SK-N-MC (cell line): ENCODE results near the gene SNF8.

Experiments used
- DNase-seq: peaks from one replicate; pipeline ENCODE4 v3.0.0-alpha.2; 2011; ENCODE audit warnings: low read depth, low spot score
- H3K27ac ChIP-seq: fragments of 200-600 bp; sonication (generic); 2 replicates; pipeline ENCODE4 v1.5.1; 2016; ENCODE audit warnings: mixed run types
- H3K36me3 ChIP-seq: fragments of 200-600 bp; sonication (generic); 2 replicates; pipeline ENCODE4 v1.6.1; 2017; ENCODE audit warnings: antibody characterized with exemption, low read length, mixed read lengths; ENCODE audit not compliant: insufficient read depth
- H3K4me3 ChIP-seq: fragments of 200-600 bp; sonication (generic); 2 replicates; pipeline ENCODE4 v1.5.1; 2016
- H3K9ac ChIP-seq: fragments of 200-600 bp; sonication (generic); 2 replicates; pipeline ENCODE4 v1.8.0; 2017; ENCODE audit warnings: mixed run types, mixed read lengths; ENCODE audit not compliant: insufficient read length
- H3K9me3 ChIP-seq: fragments of 200-600 bp; sonication (generic); 2 replicates; pipeline ENCODE4 v1.6.1; 2017; ENCODE audit warnings: low read depth, mild to moderate bottlenecking, antibody characterized with exemption, low read length, moderate library complexity, mixed read lengths
- EZH2 ChIP-seq: fragments of 200-600 bp; sonication (generic); IDR thresholded peaks from one replicate; pipeline ENCODE4 v1.6.1; 2017; ENCODE audit warnings: antibody characterized with exemption
- FOXP2 ChIP-seq: optimal IDR thresholded peaks from 2 replicates; pipeline ENCODE3; 2011; ENCODE audit warnings: mild to moderate bottlenecking, moderate library complexity; ENCODE audit not compliant: insufficient read depth; ENCODE audit errors: extremely low read length, control extremely low read depth
- POLR2AphosphoS5 ChIP-seq: IDR thresholded peaks from 2 replicates; pipeline ENCODE4 v1.6.1; 2012; ENCODE audit warnings: mild to moderate bottlenecking, low read depth, low read length, borderline replicate concordance

The SNF8 gene

DNA sequence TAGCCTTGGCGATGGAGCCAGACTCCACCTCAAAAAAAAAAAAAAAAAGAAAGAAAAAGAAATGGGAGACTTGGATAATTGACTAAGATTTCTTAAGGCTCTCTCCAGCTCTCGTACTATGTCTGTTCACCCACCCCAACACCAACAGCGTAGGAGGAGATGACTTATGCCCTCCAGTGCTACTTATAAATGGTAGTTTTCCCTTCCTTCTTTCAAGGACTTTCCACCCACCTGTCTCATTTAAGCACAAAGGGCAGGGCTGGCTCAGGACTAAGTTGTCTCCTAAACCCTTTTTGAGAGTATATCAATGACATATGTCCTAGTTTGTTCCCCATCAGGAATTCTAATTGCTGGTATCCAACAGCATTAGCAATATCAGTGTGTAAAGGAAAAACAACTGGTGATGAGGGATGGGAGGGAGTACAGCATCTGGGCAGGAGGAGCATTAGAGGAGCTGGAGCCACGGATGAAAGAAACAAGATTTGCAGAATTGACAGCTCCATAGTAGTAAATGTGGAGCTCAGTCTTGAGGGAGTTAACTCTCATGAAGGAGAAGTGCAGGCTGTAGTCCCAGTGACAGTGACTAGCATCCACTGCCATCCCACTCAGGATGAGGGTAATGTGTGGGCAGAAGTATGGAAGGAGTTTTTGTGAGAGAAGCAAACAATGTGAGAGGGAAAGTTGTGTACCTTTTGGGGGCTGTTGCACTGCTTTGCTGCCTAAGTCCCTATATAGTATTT, 19.2 kb downstream of the SNF8 start:
- peaks cover 94% of the 10 kb centered on the region for H3K36me3 ChIP-seq
- H3K4me3 ChIP-seq, result no peak overlapping the region
- TF ChIP-seq FOXP2 (no peak), EZH2 (no peak)
- no peak overlapping the region for H3K9ac ChIP-seq
- DNase-seq, result no peak
- 0 out of 2 replicates have a peak overlapping the region, but pooled peaks have one; percentile 11 for H3K27ac ChIP-seq
- H3K9me3 ChIP-seq, result no peaks in the 10 kb centered on the region

DNA sequence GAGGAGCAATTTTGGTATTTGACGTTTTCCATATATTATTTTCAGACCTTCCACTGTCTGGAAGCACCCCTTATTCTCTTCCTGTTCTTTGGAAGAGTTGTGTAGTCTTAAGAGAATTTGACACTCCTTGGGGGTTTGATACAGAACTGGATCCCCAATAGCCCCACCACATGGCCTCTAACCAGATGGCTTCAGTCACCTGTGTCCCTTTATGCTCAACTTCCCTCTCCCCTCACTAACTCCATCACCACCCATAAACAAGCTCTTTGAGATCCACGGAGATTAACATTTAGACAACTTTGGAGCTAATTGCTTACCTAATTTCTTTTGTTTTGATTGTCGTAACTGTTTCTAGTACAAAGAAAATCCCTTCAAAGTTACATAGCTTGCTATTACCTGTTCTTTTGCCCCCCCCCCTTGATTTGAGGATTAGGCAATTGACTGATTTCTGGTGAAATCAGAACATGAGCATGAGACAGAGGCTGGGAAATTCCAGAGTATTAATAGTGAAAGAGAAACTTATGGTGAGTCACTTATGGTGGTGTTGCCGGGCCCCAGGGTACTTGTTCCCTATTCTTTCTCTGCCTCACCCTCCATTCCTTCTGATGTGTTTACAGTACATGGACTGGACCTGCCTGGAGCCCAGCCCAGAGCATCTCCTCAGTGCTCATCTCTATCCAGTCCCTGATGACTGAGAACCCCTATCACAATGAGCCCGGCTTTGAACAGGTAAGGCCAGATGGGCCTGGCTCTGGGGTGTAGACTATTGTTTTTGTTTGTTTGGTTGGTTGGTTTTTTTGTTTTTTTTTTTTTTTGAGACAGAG, 29.0 kb downstream of the SNF8 start:
- Histone ChIP-seq H3K36me3 (peaks cover 95% of the 10 kb centered on the region), H3K9me3 (no peaks in the 10 kb centered on the region), H3K27ac (0 out of 2 replicates have a peak overlapping the region, but pooled peaks have one; percentile 26), H3K9ac (no peak overlapping the region), H3K4me3 (no peak overlapping the region)
- DNase-seq, result no peak
- TF ChIP-seq FOXP2, result no peak
- no peak for TF ChIP-seq EZH2
- TF ChIP-seq POLR2AphosphoS5, result no peak

DNA sequence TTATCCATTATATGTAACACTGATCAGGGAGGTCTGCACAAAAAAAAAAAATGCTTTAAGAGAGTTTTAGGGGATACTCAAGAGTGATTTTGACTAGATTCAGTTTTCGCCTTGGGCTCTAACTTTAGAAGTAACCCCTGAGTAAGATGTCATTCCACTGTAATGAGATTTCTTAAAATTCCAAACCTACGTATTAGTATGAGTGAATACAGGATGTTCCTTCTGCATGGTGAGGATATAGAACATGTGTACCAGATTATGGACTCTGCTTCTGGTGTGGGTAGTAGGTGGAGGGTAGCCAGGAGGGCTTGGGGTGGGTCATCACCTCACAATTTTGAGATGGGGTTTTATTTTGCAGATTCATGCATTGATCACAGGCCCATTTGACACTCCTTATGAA, 32.2 kb downstream of the SNF8 start:
- no peak overlapping the region for H3K4me3 ChIP-seq
- peaks cover 78% of the 10 kb centered on the region for H3K36me3 ChIP-seq
- 0 out of 2 replicates have a peak overlapping the region, but pooled peaks have one; percentile 9 for H3K27ac ChIP-seq
- TF ChIP-seq POLR2AphosphoS5 (no peak), FOXP2 (no peak), EZH2 (no peak)
- H3K9ac ChIP-seq, result no peak overlapping the region
- no peak for DNase-seq
- H3K9me3 ChIP-seq, result no peaks in the 10 kb centered on the region

DNA sequence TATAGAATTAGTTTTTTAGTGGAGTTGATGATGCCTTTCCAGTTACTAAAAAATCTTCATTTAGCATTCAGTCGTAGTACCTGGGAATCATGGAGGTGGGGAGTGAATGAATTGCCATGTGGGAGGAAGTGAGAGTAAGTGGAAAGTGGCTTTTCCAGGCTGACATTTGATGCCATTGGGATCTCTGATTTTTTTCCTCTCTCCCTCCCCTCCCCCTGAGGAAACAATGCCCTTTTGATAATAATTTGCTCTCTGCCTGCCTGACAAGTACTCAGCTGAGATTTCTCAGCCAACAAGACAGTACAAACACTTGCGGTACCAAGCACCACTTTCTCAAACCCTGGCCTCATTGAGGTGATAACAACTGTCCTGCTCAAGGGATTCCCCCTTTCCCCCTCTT, 34.3 kb downstream of the SNF8 start:
- H3K9me3 ChIP-seq, result no peaks in the 10 kb centered on the region
- DNase-seq, result no peak
- peak overlapping the region; percentile 12 for H3K9ac ChIP-seq
- H3K27ac ChIP-seq, result no peak overlapping the region
- H3K36me3 ChIP-seq, result peaks cover 59% of the 10 kb centered on the region
- TF ChIP-seq EZH2 (no peak), POLR2AphosphoS5 (no peak), FOXP2 (no peak)
- peak overlapping the region; percentile 97 for H3K4me3 ChIP-seq

DNA sequence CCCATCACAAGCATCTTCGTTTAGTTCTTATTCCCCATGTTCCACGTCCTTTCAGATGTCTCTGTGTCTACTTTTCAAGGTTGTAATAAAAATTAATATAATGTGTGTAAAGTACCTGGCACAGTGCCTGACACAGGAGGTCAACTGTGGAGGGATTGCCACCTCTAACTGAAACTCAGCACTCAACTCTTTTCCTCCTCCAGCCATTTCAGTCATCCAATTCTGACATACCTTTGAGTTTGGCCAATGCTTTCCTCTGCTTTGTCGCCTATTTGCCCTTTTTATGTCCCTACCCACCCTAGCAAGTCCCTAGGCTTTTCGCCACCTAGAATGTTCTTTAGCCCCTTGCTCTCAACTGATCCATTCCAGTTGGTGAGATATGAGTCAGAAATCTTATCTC, 34.9 kb downstream of the SNF8 start:
- H3K9me3 ChIP-seq, result no peaks in the 10 kb centered on the region
- H3K36me3 ChIP-seq, result peaks cover 53% of the 10 kb centered on the region
- H3K27ac ChIP-seq, result no peak overlapping the region
- DNase-seq, result no peak
- peak overlapping the region; percentile 81 for H3K9ac ChIP-seq
- peak overlapping the region; percentile 97 for H3K4me3 ChIP-seq
- TF ChIP-seq FOXP2 (no peak), POLR2AphosphoS5 (no peak), EZH2 (no peak)

DNA sequence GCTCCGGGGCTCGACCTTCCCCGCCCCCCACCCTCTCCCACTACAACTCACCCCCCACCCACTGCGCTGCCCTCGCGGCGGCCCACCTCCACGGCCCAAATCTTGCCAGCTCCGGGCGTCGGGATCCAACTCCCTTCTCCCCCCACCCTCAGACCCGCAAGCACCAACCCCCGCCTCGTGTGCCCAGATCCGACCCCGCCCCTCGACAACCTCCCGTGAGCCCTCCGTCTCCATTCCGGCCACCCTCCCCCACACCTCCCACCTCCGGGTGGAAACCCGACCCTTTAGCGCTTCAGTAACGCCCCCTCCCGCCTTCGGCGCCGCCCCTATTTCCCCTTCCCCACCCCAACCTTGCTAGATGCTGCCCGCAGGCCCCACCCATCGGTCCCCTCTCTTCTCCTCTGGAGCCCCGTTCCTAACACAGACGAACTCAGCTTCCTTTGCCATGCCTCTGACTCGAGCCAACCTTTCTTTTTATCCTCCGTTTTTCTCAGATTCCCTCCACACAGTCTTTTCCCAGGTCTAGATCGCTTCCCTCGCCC, 35.7 kb downstream of the SNF8 start:
- H3K27ac ChIP-seq, result peak overlapping the region; percentile 90
- no peak for TF ChIP-seq EZH2
- TF ChIP-seq POLR2AphosphoS5, result peak; percentile 43
- no peak for TF ChIP-seq FOXP2
- H3K9me3 ChIP-seq, result no peaks in the 10 kb centered on the region
- peaks cover 44% of the 10 kb centered on the region for H3K36me3 ChIP-seq
- H3K9ac ChIP-seq, result peak overlapping the region; percentile 81
- peak; percentile 34 for DNase-seq
- peak overlapping the region; percentile 97 for H3K4me3 ChIP-seq

DNA sequence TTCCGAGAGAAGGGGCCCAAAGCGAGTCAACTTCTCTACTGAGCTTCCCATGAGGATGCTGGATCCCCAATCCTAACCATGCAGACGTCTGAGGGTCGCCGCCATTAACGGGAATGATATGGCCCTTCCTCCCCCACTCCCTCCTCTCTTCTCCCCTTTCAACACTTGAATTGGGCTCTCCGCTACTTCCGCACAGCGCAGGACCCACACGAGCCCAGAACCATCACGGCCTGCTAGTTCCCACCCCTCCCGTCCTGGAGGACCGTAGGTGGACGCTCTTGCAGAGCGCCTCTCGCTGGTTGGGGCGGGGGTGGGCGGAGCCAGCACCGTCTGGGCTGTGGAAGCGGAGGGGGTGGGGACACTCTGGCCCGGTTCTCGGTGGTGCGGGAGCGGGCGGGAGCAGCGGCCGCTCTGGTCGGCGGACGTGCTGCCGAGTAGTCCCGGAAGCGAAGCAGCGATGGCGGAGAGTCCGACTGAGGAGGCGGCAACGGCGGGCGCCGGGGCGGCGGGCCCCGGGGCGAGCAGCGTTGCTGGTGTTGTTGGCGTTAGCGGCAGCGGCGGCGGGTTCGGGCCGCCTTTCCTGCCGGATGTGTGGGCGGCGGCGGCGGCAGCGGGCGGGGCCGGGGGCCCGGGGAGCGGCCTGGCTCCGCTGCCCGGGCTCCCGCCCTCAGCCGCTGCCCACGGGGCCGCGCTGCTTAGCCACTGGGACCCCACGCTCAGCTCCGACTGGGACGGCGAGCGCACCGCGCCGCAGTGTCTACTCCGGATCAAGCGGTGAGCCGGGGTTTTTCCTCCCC, 36.4 kb downstream of the SNF8 start, which contains the start of gene UBE2Z:
Gene UBE2Z, plus strand, starts transcription at position 361 of the 797 bp plus-strand sequence. Its CDS starts 97 bp downstream, at position 458.
- Histone ChIP-seq H3K27ac (peak within 1 kb of the TSS; percentile 90), H3K9ac (peak within 1 kb of the TSS; percentile 81), H3K36me3 (peaks cover 37% of the 10 kb centered on the region), H3K9me3 (no peaks in the 10 kb centered on the region), H3K4me3 (peak within 1 kb of the TSS; percentile 97)
- TF ChIP-seq FOXP2 (peak; percentile 80), EZH2 (no peak), POLR2AphosphoS5 (peak; percentile 95)
- peak; percentile 51 for DNase-seq
